CD14-positive monocyte (primary cell): ENCODE measurements around the gene DHX57. TPM values are rescaled to one million over a fixed set of nuclear protein-coding genes. Genes with fewer than 3 reads are reported as not detected.

Experiments used
- DNase-seq, 3 donors: peaks; one replicate each; pipeline ENCODE4 v3.0.0-alpha.2; 2011 to 2022
- H2AFZ ChIP-seq: 2 replicates; pipeline ENCODE4 v1.6.0; 2012; ENCODE audit warnings: mild to moderate bottlenecking, low read depth, low read length, inconsistent platforms; ENCODE audit not compliant: insufficient read depth, poor library complexity, severe bottlenecking
- H3K27ac ChIP-seq, 2 donors: 1 replicate in 1 of 2; 2 replicates in 1 of 2; pipeline ENCODE4 v1.5.1; 2012 to 2013; ENCODE audit warnings: low read length in 2 of 2, control low read depth in 1 of 2, inconsistent platforms in 1 of 2, low read depth in 1 of 2, mild to moderate bottlenecking in 1 of 2
- H3K27me3 ChIP-seq, 2 donors: one replicate each; pipeline versions ENCODE4 v1.6.0 to v1.6.1; 2011 to 2013; ENCODE audit warnings: low read length in 2 of 2; ENCODE audit not compliant: control insufficient read depth in 2 of 2, insufficient read depth in 2 of 2
- H3K36me3 ChIP-seq, 2 donors: replicated peaks in 1 of 2; 1 replicate in 1 of 2; 2 replicates in 1 of 2; pipeline versions ENCODE4 v1.5.1 to v1.6.1; 2012 to 2013; ENCODE audit warnings: low read length in 2 of 2, control low read depth in 1 of 2, inconsistent platforms in 1 of 2, mild to moderate bottlenecking in 1 of 2; ENCODE audit not compliant: insufficient read depth in 2 of 2, control insufficient read depth in 1 of 2
- H3K4me1 ChIP-seq, 2 donors: 1 replicate in 1 of 2; 2 replicates in 1 of 2; pipeline versions ENCODE4 v1.5.1 to v1.6.1; 2012 to 2013; ENCODE audit warnings: low read length in 2 of 2, control low read depth in 1 of 2, inconsistent platforms in 1 of 2, mild to moderate bottlenecking in 1 of 2, moderate library complexity in 1 of 2; ENCODE audit not compliant: insufficient read depth in 2 of 2, control insufficient read depth in 1 of 2
- H3K4me2 ChIP-seq: replicated peaks from 2 replicates; pipeline ENCODE3; 2012; ENCODE audit warnings: low read length, moderate library complexity, mild to moderate bottlenecking; ENCODE audit not compliant: poor library complexity, severe bottlenecking; ENCODE audit errors: extremely low read depth
- H3K4me3 ChIP-seq, 3 experiments: fragments of 200-600 bp in 1 of 3; sonication (generic) in 1 of 3; replicated peaks in 1 of 3; 1 replicate in 2 of 3; 2 replicates in 1 of 3; pipeline ENCODE4 v1.5.1; 2011 to 2013; ENCODE audit warnings: low read length in 3 of 3, mild to moderate bottlenecking in 3 of 3, control low read depth in 2 of 3, low read depth in 2 of 3, inconsistent platforms in 1 of 3, moderate library complexity in 1 of 3
- H3K79me2 ChIP-seq: 2 replicates; pipeline ENCODE4 v1.6.0; 2012; ENCODE audit warnings: mild to moderate bottlenecking, control low read depth, inconsistent platforms, low read length, moderate library complexity; ENCODE audit not compliant: insufficient read depth
- H3K9ac ChIP-seq: 2 replicates; pipeline ENCODE4 v1.6.0; 2017; ENCODE audit warnings: low read length, mild to moderate bottlenecking; ENCODE audit not compliant: insufficient read depth, poor library complexity, severe bottlenecking
- H3K9me3 ChIP-seq, 2 donors: replicated peaks in 1 of 2; 1 replicate in 1 of 2; 2 replicates in 1 of 2; pipeline versions ENCODE4 v1.5.1 to v1.6.1; 2012 to 2013; ENCODE audit warnings: low read length in 2 of 2, control low read depth in 1 of 2; ENCODE audit not compliant: control insufficient read depth in 1 of 2, insufficient read depth in 1 of 2
- H4K20me1 ChIP-seq: 2 replicates; pipeline ENCODE4 v1.6.0; 2012; ENCODE audit warnings: mild to moderate bottlenecking, low read length, control low read depth, moderate library complexity; ENCODE audit not compliant: insufficient read depth
- H3K27ac Mint-ChIP-seq, 7 donors: one replicate each; pipeline ENCODE4 v1.8.0; 2020; ENCODE audit warnings: mild to moderate bottlenecking in 7 of 7, mixed read lengths in 7 of 7, moderate library complexity in 6 of 7, inconsistent platforms in 2 of 7
- H3K27me3 Mint-ChIP-seq, 3 donors: one replicate each; pipeline ENCODE4 v1.8.0; 2021 to 2022; ENCODE audit warnings: low read depth in 3 of 3, mild to moderate bottlenecking in 3 of 3, mixed read lengths in 3 of 3, moderate library complexity in 3 of 3, inconsistent platforms in 1 of 3
- H3K36me3 Mint-ChIP-seq, 2 donors: one replicate each; pipeline ENCODE4 v1.8.0; 2020; ENCODE audit warnings: mixed read lengths in 2 of 2, inconsistent platforms in 1 of 2, mild to moderate bottlenecking in 1 of 2
- H3K4me1 Mint-ChIP-seq: one replicate; pipeline ENCODE4 v1.8.0; 2020; ENCODE audit warnings: mild to moderate bottlenecking, mixed read lengths
- H3K4me3 Mint-ChIP-seq, 2 donors: one replicate each; pipeline ENCODE4 v1.8.0; 2020; ENCODE audit warnings: mild to moderate bottlenecking in 2 of 2, mixed read lengths in 2 of 2, moderate library complexity in 1 of 2
- H3K9me3 Mint-ChIP-seq, 7 donors: one replicate each; pipeline ENCODE4 v1.8.0; 2020 to 2022; ENCODE audit warnings: mixed read lengths in 7 of 7, mild to moderate bottlenecking in 6 of 7, moderate library complexity in 6 of 7, inconsistent platforms in 2 of 7
- WGBS: methylation state at CpG from one replicate; pipeline ENCODE4 v1.1.5; 2013; ENCODE audit warnings: missing lambda C conversion rate; ENCODE audit not compliant: insufficient coverage; 5-methylcytosine and 5-hydroxymethylcytosine counted together
- intact Hi-C, 2 donors: fragments of 100-400 bp; cut with micrococcal nuclease; formaldehyde crosslinking; loops; one replicate each; pipeline versions ENCODE4 v1.15.0 to v1.15.1; 2023
- polyA plus RNA-seq, 3 donors: library from polyadenylated mRNA; depleted of rRNA in 1 of 3; unstranded in 2 of 3; stranded (reverse) in 1 of 3; fragments of 300-500 nt in 2 of 3; fragments of >200 nt in 1 of 3; fragmentation: Illumina TruSeq in 2 of 3; gene quantifications; 1 replicate in 2 of 3; 2 replicates in 1 of 3; pipeline ENCODE4 v1.2.3, GENCODE V29; 2012 to 2021
- TF ChIP-seq, protein P1 (sequence below): fragments of 200-600 bp; IDR thresholded peaks from one replicate; pipeline ENCODE4 v1.8.0; 2022; ENCODE audit warnings: antibody characterized with exemption, mild to moderate bottlenecking

Gene DHX57
- polyA plus RNA-seq, 3 donors, result 7.7 to 13.4 (median 12.9) TPM

DNA sequence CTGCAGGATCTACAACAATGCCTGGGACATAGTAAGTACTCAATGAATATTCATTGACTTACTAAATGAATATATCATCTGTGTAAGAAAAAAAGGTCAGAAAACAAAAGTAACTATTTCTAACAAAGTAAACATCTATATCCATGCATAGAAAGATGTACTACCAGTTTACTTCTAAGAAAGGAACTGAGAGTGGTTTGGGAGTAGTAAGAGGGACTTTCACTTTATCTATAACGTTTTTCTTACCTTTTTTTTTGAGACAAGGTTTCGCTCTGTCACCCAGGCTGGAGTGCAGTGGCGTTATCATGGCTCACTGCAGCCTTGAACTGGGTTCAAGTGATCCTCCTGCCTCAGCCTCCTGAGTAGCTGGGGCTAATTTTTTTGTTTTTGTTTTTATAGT lies 25.7 kb downstream of the DHX57 start:
- Histone ChIP-seq H3K4me1 (no peaks in the 10 kb centered on the region), H3K4me3 (no peak overlapping the region), H3K4me2 (no peak overlapping the region), H2AFZ (no peak overlapping the region), H3K79me2 (no peaks in the 10 kb centered on the region), H4K20me1 (no peaks in the 10 kb centered on the region), H3K36me3 (peaks cover 28 to 88% of the 10 kb centered on the region in 2 donors), H3K9ac (no peak overlapping the region), H3K9me3 (no peaks in the 10 kb centered on the region), H3K27me3 (no peaks in the 10 kb centered on the region), H3K27ac (no peak overlapping the region)
- H3K9me3 Mint-ChIP-seq, result peaks cover 0 to 3% (median 0%) of the 10 kb centered on the region in 7 donors
- 80% methylated on average over 1 of the region's 3 CpGs for WGBS
- H3K4me3 Mint-ChIP-seq, result no peak overlapping the region
- TF ChIP-seq, protein P1, sequence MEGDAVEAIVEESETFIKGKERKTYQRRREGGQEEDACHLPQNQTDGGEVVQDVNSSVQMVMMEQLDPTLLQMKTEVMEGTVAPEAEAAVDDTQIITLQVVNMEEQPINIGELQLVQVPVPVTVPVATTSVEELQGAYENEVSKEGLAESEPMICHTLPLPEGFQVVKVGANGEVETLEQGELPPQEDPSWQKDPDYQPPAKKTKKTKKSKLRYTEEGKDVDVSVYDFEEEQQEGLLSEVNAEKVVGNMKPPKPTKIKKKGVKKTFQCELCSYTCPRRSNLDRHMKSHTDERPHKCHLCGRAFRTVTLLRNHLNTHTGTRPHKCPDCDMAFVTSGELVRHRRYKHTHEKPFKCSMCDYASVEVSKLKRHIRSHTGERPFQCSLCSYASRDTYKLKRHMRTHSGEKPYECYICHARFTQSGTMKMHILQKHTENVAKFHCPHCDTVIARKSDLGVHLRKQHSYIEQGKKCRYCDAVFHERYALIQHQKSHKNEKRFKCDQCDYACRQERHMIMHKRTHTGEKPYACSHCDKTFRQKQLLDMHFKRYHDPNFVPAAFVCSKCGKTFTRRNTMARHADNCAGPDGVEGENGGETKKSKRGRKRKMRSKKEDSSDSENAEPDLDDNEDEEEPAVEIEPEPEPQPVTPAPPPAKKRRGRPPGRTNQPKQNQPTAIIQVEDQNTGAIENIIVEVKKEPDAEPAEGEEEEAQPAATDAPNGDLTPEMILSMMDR, result no peak
- intact Hi-C loops, result no loop called here
- no peaks in the 10 kb centered on the region for H3K27me3 Mint-ChIP-seq
- DNase-seq, result no peak
- no peak overlapping the region for H3K27ac Mint-ChIP-seq
- peaks cover 71 to 86% of the 10 kb centered on the region in 2 donors for H3K36me3 Mint-ChIP-seq
- H3K4me1 Mint-ChIP-seq, result no peaks in the 10 kb centered on the region

DNA sequence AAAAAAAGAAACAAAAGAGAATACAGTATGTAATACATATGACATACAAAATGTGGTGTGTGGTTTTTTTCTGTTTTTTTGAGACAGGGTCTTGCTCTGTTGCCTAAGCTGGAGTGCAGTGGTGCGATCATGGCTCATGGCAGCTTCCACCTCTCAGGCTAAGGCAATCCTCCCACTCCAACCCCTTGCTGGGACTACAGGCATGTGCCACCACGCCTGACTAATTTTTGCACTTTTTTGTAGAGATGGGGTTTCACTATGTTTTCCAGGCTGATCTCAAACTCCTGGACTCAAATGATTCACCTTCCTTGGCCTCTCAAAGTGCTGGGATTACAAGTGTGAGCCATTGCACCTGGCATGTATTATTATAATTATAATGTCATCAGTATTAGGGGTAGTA lies 38.9 kb downstream of the DHX57 start:
- H3K36me3 ChIP-seq, result peaks cover 0 to 18% of the 10 kb centered on the region in 2 donors
- Mint-ChIP-seq H3K4me1 (peaks cover 64% of the 10 kb centered on the region), H3K36me3 (peaks cover 14 to 36% of the 10 kb centered on the region in 2 donors), H3K4me3 (no peak overlapping the region), H3K27me3 (no peaks in the 10 kb centered on the region), H3K27ac (peak overlapping the region; percentile 93 to 98 (median 95)), H3K9me3 (peaks cover 0 to 4% (median 0%) of the 10 kb centered on the region in 7 donors)
- intact Hi-C loops, result no loop called here
- no peaks in the 10 kb centered on the region for H3K79me2 ChIP-seq
- no peaks in the 10 kb centered on the region for H3K9me3 ChIP-seq
- TF ChIP-seq, protein P1, result no peak
- no peaks in the 10 kb centered on the region for H3K27me3 ChIP-seq
- no peaks in the 10 kb centered on the region for H4K20me1 ChIP-seq
- H3K9ac ChIP-seq, result no peak overlapping the region
- peak overlapping the region; percentile 84 to 92 for H3K27ac ChIP-seq
- DNase-seq, result peak in 2 of 3 donors; percentile 37 to 65
- no CpG with 5 or more reads among the region's 2 CpGs for WGBS
- H3K4me3 ChIP-seq, result peak overlapping the region in 1 of 3 experiments; percentile 3
- peaks cover 83 to 84% of the 10 kb centered on the region in 2 donors for H3K4me1 ChIP-seq
- H3K4me2 ChIP-seq, result no peak overlapping the region
- no peak overlapping the region for H2AFZ ChIP-seq
